ENCODE results near the gene DOK4. TPM values are rescaled to one million over a fixed set of nuclear protein-coding genes. Genes with fewer than 3 reads are reported as not detected.

The DOK4 gene
- total RNA-seq, 1 donor from 2014 or later, result 0.73 TPM

- Mint-ChIP-seq H3K27me3 (no peaks in the 10 kb centered on the region), H3K9me3 (no peaks in the 10 kb centered on the region), H3K4me1 (peaks cover 40% of the 10 kb centered on the region), H3K36me3 (ENCODE audit: low read depth) (peaks cover 39% of the 10 kb centered on the region), H3K4me3 (no peak overlapping the region), H3K27ac (no peak overlapping the region)
- DNase-seq (peak; percentile 68), ATAC-seq (ENCODE audit: low read depth) (peak; percentile 80)
- TF ChIP-seq, protein P1, sequence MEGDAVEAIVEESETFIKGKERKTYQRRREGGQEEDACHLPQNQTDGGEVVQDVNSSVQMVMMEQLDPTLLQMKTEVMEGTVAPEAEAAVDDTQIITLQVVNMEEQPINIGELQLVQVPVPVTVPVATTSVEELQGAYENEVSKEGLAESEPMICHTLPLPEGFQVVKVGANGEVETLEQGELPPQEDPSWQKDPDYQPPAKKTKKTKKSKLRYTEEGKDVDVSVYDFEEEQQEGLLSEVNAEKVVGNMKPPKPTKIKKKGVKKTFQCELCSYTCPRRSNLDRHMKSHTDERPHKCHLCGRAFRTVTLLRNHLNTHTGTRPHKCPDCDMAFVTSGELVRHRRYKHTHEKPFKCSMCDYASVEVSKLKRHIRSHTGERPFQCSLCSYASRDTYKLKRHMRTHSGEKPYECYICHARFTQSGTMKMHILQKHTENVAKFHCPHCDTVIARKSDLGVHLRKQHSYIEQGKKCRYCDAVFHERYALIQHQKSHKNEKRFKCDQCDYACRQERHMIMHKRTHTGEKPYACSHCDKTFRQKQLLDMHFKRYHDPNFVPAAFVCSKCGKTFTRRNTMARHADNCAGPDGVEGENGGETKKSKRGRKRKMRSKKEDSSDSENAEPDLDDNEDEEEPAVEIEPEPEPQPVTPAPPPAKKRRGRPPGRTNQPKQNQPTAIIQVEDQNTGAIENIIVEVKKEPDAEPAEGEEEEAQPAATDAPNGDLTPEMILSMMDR (IDR thresholded peaks at IDR 0.05), result peak; percentile 96
- ChIA-PET CTCF (interaction anchor here (0.6 to 5.5 kb wide), 36 partner anchors 9 to 437 kb away, joined by 3 to 51 read pairs (median 4); partner anchors contain the start of genes ADGRG5, CCDC102A, CIAPIN1 and COQ9), POLR2A (interaction anchor here (0.6 to 4.0 kb wide), 9 partner anchors 8 to 219 kb away, joined by 3 to 22 read pairs (median 5); partner anchors contain the start of genes ADGRG5, CCDC102A, CIAPIN1 and COQ9)
- intact Hi-C loops (cut with micrococcal nuclease), result loop anchor here (1.0 to 5.0 kb wide), 7 partner anchors 10 to 220 kb away; partner anchors contain the start of gene POLR2C
These were observed 33.6 kb upstream of the DOK4 start for GRCh38 chr16:57519796-57520360.

DNA sequence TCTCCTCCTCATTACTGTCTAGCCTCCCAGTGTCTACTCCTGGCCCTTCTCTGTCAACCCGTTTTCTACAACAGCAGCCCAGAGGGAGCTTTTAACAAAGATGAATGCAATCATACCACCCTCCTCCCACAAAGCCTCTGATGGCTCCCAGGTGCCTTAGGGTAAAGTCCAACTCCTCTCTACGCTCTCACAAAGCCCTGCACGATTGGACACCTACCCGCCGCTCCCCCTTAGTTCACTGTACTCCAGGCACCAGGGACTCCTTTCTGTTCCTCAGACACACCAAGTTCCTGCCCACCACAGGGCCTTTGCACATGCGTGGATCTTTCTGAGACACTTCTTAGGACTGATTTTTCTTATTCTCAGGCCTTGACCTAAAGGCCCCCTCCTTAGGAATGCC is 32.6 kb upstream of the DOK4 start:
- H3K27me3 Mint-ChIP-seq, result no peaks in the 10 kb centered on the region
- no peaks in the 10 kb centered on the region for H3K9me3 Mint-ChIP-seq
- H3K4me1 Mint-ChIP-seq, result peaks cover 32% of the 10 kb centered on the region
- peaks cover 46% of the 10 kb centered on the region for H3K36me3 Mint-ChIP-seq (ENCODE audit: low read depth)
- no peak for ATAC-seq (ENCODE audit: low read depth)
- intact Hi-C loops (cut with micrococcal nuclease), result loop anchor here (1.0 kb wide), 6 partner anchors 11 to 219 kb away; partner anchors contain the start of gene POLR2C
- H3K27ac Mint-ChIP-seq, result no peak overlapping the region
- ChIA-PET POLR2A (interaction anchor here (1.9 to 4.0 kb wide), 3 partner anchors 18 to 101 kb away, joined by 4 to 22 read pairs (median 16); partner anchors contain the start of gene CCDC102A), CTCF (interaction anchor here (1.2 to 5.5 kb wide), 13 partner anchors 12 to 216 kb away, joined by 3 to 51 read pairs (median 5); partner anchors contain the start of gene ADGRG5)
- H3K4me3 Mint-ChIP-seq, result no peak overlapping the region
- TF ChIP-seq, protein P1 (IDR thresholded peaks at IDR 0.05), result no peak
- DNase-seq, result no peak

DNA sequence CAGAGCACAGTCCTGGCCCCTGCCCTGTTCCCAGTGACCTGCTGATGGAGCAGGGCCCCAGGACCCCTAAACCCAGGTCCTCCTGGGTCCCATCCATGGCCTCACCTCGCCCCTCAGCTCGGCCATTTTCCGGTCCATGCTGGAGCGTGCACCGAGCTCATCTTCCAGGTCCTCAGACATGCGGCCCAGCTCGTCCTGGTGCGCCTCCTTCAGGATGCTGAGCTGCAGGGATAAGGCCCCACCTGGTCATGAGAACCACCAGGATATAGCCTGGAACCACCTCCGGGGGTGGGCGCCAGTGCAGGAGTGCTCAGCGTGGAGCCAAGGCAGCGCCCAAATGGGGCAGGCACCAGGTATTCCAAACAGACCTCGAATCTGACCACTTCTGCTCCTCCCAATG is 32.2 kb upstream of the DOK4 start:
- Mint-ChIP-seq H3K27ac (no peak overlapping the region), H3K4me1 (peaks cover 28% of the 10 kb centered on the region), H3K4me3 (no peak overlapping the region), H3K36me3 (ENCODE audit: low read depth) (peaks cover 50% of the 10 kb centered on the region), H3K27me3 (no peaks in the 10 kb centered on the region), H3K9me3 (no peaks in the 10 kb centered on the region)
- TF ChIP-seq, protein P1 (IDR thresholded peaks at IDR 0.05), result no peak
- intact Hi-C loops (cut with micrococcal nuclease), result no loop called here
- ATAC-seq (ENCODE audit: low read depth), result no peak
- ChIA-PET POLR2A (interaction anchor here (1.9 to 4.0 kb wide), 3 partner anchors 19 to 100 kb away, joined by 4 to 22 read pairs (median 16); partner anchors contain the start of gene CCDC102A), CTCF (interaction anchor here (0.7 to 5.5 kb wide), 13 partner anchors 12 to 216 kb away, joined by 3 to 51 read pairs (median 4); partner anchors contain the start of genes ADGRG5 and POLR2C)
- DNase-seq, result no peak

- H3K4me1 Mint-ChIP-seq, result peaks cover 19% of the 10 kb centered on the region
- no peaks in the 10 kb centered on the region for H3K27me3 Mint-ChIP-seq
- H3K36me3 Mint-ChIP-seq (ENCODE audit: low read depth), result peaks cover 58% of the 10 kb centered on the region
- TF ChIP-seq, protein P1 (IDR thresholded peaks at IDR 0.05), result no peak
- no peak overlapping the region for H3K4me3 Mint-ChIP-seq
- DNase-seq (no peak), ATAC-seq (ENCODE audit: low read depth) (no peak)
- H3K9me3 Mint-ChIP-seq, result no peaks in the 10 kb centered on the region
- intact Hi-C loops (cut with micrococcal nuclease), result no loop called here
- ChIA-PET POLR2A (interaction anchor here (3.6 kb wide), 1 partner anchor 20 kb away, joined by 22 read pairs; the partner anchor contains the start of gene CCDC102A), CTCF (interaction anchor here (0.7 to 5.5 kb wide), 6 partner anchors 13 to 100 kb away, joined by 3 to 51 read pairs (median 12); partner anchors contain the start of gene POLR2C)
- no peak overlapping the region for H3K27ac Mint-ChIP-seq
These were observed 31.4 kb upstream of the DOK4 start for GRCh38 chr16:57517397-57518367.

Measured in activated B cell treated with CpG ODN at 0.5 μM for 24 hours (primary cell).